GM18519 (cell line): Measurements from ENCODE around the gene DYNC1I1.

Experiments used
- ATAC-seq: cut with Tn5 transposase; IDR thresholded peaks from one replicate; pipeline ENCODE4 v1.9.1; 2021; ENCODE audit warnings: mild to moderate bottlenecking, moderate library complexity; ENCODE audit not compliant: unreplicated experiment, low FRiP score

DYNC1I1 gene

DNA sequence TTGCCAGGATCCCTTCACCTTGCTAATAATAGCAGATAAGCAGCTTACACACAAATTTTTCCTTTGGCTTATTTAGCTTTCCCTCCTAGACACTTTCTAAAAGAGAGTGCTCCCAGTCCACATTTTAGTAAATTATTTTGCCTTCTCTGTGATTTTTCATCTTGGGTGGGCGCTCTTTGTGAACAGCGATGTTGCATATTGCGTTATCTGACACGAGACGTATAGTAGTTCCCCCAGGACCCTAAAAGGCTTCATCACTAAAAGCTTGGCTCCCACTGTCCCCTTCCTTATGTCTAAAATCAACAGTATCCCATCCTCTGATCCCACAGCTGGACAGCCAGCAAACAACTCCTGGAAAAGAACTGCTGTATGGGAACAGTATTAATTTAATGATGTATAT, 232.9 kb downstream of the DYNC1I1 start:
- ATAC-seq = no peak

DNA sequence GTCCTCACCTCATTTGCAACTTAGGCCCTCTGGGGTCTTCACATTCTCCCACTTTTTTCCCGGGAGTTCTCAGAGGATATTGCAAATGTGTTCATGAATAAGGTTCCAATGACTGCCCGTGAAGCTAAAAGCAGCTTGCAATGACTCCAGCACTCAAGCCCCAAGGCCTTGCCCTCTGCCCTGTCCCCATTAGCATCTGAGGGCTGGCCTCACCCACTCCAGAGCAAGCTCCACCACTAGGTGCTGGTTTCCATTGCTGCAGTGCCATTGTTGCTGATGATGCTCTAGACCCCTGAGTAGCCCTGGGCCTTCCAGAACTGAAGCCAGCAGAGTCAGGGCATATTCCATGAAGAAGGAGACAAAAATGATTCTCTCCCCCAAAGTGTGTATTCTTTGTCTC, 236.8 kb downstream of the DYNC1I1 start:
- no peak for ATAC-seq

DNA sequence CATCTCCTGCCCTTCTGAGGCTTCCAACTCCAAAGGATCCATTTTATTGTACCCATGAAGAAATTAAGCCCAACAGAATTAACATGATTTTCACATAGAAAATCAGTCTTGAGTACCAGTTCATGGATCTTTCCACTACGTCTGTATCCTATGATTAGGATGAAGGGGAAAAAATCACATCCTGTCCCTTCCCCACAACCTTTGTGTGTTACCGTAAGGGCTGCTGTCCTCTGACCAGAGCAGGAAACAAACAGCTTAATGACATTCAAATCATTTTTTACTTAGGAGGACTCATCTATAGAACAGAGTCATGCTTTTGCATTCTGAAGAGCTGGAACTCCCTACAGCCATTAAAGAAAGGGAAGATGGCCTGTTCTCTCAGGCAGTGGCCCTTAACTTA, 241.5 kb downstream of the DYNC1I1 start:
- ATAC-seq = no peak

DNA sequence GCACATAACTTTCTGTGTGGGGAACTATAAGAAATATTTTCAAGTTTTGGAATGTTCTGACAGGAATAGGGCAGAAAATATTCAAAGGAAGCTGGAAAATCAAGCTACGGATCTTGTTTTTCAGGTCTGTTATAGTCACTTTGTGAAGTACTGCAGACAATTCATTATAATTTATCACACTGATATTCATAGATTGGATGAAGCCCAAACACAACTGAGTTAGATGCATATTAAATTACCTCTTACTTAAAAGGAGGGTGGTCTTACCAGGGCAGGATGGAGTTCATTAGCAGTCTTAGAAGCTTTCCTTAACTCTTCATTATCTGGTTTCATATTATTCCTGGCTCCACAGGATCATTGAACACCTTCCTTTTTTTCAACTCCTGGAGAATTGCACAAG, 242.3 kb downstream of the DYNC1I1 start:
- no peak for ATAC-seq

DNA sequence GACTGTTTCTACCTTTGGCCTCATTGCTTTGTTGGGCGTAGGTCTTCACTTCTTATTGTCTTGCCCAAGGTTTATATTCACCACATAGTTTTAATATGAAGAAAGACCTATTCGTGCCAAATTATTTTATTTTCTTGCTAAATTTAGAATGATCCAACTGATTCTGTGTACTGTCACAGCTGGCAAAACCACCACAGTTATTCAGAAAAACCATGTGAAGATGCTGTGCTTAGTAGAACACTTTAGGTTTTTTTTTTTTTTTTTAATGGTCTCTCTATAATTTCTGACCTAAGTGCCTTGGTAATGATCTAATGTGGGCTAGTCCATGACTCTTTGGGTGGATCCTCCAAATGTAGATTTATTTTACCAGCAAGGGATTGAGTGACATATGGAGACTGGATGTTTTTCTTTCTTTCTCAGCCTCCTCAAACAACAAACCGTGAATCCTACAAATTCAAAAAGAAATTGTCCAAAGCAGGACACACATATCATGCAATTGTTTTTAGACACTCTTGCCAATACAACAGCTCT, 243.8 kb downstream of the DYNC1I1 start:
- ATAC-seq = no peak

DNA sequence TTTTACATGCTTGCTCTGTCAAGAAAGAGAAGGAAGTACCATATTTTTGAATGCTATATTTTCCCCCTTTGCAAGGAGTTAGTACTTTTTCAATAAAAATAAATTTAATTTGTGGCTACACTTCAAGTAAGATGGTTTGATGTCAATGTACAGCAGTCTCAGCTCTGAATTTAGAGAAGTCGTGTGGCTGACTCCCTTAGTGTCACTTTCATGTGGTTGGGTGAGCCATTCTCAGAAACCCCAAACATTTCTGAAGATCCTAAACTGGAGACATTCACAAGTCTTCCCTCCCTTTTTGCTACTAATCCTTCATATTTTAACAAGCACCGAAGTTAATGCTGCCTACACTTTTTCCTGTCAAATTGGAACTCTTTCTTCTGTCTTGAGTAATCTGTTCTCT, 244.4 kb downstream of the DYNC1I1 start:
- ATAC-seq = no peak

DNA sequence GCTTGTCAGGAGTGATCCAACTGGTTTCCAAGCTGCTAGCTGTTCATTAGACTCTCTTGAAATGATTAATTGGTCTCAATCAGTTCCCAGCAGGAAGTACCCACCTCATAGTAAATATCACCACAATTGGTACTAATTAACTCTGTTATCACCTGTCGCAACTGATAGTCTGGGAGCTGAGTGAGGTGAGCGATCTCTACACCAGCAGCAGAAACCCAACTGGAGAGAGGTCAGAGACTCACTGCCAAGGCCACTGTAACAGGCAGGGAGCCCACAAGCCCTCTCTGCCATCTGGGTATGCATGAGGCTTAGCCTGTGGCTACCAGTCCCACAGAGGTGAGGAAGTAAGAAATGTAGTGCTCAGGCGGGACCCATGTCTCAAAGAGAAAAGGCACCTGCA, 245.5 kb downstream of the DYNC1I1 start:
- ATAC-seq = no peak

DNA sequence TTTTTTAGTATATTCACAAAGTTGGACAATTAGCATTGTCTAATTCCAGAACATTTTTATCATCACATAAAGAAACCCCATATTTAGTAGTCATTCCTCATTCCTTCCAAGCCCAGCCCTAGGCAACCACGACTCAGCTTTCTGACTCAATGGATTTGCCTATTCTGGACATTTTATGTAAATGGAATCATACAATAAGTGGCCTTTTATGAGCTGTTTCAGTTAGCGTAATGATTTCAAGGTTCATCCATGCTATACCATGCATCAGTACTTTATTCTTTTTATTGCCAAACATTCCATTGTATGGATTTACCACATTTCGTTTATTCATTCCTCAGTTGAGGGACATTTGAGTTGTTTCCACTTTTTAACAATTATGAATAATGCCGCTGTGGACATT, 249.2 kb downstream of the DYNC1I1 start:
- ATAC-seq = no peak

DNA sequence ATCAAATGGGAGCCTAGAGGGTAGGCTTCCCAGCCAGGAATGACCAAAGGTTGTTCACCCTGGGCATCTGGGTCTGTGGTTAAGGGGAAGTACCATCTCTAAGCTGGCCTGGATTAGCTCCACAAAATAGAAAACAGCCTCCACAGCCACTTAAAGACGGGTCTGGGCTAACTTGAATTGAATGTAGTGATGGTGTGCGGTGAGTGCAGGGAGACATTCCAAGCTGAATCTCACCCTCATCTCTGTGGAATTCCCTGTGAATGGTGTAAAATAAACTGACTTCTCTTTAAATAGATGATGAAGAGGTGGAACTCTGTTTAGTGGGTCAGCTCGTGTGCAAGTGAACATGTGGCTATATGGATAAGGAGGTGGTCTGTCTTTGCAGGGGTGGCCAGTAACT, 251.0 kb downstream of the DYNC1I1 start:
- no peak for ATAC-seq

DNA sequence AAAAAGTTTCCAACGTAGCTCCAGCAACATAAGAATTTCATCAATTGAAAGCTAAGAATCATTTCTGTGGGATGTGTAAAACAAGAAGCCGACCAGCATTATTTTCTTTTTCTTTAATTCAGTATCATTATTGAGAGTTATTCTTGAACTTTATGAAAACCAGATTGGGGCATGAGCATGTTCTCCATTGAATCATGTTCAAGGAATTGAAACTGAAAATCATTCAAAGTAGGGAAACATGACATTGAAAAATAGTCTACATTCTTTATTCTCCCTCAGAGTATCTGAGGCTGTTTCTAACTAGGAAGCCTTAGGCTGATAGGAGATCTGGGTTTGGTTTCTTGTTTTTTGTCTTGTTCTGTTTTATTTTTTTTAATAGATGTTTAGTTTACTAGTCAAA, 253.7 kb downstream of the DYNC1I1 start:
- ATAC-seq = no peak

DNA sequence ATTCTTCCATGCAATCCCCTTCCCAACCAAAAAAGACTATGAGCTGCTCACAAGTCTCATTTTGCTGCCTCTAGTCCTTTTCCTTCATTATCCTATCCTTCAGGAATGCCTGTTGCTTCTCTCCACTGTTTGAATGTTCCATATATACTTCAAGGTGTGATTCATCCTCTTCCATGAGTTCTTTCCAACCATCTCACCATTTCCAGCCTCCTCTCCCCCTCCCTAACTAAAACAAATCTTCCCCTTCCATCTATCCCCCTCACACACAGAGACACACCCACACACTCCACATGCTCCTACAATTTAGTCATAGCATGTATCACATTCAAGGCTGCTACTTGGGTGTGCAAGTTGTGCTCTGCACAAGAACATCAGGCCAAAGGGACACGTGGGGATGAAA, 254.3 kb downstream of the DYNC1I1 start:
- no peak for ATAC-seq

DNA sequence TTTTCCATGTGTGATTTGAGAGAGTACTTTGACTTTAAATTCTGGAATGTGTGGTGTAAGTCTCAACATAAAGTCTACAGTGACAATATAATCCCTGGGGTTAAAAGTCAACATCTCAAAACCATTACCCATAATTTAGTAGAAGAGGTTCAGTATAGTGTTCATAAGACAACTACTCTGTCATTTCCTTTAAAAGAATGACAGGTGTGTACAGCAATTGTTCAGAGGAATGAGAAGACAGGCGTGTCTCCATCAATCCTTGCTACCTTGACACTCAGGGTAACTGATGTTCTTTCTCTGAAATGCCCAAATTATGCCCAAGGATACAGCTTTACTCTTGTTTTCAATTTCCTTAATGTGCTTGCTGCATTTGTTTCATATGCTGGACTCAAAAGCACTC, 256.4 kb downstream of the DYNC1I1 start:
- ATAC-seq = no peak

DNA sequence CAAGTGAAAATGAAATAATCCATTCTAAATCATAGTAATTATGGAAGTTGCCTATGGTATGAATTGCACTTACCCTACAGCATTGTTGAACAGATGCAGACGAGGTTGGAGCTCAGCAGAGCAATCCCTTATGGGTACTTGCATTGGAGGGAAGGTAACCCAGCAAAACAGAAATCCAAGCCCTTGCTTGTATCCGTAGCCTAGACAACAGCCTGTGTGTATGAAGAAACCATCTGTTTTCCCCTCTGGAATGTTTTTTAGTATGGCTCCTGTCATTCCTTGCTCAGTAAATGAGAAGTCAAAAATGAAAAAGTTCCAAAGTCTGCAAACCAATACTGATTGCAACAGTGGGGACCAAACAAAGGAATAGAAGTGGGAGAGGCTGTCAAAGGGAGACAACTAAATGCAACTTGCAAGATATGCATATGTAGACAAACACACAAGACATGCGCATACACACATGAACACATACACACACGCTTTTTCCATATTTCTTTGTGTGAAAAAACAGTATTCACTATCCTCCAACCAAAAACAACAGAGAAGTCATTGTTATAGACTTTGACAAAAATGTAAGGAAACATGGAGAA, 260.8 kb downstream of the DYNC1I1 start:
- no peak for ATAC-seq

DNA sequence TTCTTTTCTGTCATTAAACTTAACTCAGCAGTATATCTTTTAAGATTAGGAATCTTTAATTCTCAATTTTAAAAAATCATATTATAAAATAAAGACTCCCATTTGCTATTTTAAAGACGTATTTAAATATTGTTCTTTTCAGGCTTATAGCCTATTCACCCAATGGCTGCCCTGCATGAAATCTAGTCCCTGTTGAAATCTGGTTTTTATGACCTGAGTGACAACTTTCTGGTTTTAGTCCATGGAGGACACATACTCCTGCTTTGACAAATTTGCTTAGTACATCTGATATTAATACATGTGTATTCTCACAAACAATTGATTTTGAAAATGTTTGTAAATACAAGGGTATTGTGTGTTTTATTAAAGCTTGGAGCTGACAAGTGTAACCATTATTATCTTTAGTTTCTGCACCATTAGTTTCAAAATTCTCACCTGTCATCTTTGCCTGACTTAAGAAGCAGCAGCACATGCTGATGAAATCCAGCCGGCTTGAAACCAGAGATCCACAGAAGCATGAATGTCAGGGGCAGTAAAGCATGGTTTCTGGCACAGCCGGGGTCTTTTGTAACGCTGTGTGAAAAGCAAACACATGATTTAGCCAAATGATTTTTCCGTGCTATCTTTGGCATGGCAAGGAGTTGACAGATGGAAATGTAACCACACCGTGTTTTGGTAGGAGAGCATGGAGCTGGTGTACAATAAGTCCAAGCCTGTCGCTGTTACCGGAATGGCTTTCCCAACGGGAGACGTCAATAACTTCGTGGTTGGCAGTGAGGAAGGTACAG, 262.8 kb downstream of the DYNC1I1 start:
- ATAC-seq = no peak

DNA sequence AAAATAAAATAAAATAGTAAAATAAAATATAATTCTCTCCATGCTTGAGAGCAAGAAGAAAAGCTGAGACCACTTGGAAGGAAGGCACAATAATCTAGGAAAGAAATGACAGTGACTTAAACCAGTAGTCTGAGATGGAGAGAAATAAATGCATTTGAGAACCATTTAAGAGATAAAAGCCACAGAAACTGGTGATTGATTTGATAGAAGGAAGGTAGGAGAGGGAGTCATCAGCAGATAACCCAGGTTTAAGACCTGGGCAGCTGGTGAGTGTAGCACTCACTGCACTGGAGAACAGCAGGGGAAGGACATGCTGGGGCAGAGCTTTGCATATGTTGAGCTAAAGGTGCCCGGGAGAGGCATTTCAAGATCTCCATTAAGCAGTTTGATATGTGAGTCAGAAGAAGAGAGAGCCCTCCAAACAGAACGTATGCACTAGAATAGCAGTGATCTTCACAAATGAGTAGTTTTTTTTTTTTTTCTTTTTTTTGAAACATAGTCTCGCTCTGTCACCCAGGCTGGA, 268.0 kb downstream of the DYNC1I1 start:
- ATAC-seq = no peak

DNA sequence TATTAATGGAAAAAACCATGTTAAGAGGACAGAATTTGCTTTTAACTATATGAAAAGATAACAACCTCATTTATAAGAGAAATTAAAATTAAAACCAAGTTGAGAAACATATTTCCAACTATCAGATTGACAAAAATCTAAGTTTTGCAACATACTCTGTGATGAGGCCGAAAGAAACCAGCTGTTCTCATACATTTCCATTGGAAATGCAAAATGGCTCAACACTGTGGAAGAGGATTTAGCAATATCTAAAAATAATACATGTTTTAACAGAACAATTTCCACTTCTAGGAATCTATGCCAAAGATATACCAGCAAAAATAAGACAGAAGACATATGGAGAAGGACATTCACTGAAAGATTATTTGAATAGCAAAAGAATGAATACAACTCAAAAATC, 268.8 kb downstream of the DYNC1I1 start:
- ATAC-seq = no peak

DNA sequence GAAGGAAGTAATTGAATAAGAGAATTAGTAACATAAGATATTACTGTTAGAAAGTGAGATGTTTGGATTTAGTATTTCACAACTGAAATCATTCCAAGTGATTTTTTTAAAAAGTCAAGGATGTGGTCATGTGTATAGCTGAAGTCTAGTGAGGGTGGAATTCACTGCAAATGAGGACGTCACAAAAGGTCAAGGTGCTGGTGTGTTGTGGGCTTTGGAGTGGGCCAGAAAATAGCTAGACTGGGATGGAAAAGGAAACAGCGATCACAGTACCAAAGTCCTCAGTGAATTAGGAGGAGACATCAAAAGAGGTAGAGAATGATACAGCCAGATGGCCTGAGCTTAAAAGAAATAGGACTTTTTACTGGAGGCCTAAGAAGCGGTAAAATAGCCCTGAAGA, 272.8 kb downstream of the DYNC1I1 start:
- ATAC-seq = no peak

DNA sequence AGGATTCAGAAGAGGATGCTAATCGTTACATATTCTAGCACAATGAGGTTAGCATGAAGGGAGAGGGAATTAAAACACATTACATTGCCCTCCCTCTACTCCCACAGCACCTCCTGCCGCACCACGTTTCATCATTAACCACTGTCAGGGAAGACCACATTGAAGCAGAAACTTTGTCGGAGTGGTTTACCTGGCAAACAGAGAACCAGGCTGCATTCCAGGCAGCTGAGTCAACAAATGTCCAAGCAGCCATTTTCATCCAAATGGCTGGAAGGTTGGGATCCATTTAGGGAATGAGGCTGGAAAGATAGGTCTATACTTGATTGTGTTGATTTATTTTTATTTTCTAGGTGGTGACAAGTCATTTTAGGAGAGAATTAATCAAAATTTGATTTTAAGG, 273.6 kb downstream of the DYNC1I1 start:
- no peak for ATAC-seq

DNA sequence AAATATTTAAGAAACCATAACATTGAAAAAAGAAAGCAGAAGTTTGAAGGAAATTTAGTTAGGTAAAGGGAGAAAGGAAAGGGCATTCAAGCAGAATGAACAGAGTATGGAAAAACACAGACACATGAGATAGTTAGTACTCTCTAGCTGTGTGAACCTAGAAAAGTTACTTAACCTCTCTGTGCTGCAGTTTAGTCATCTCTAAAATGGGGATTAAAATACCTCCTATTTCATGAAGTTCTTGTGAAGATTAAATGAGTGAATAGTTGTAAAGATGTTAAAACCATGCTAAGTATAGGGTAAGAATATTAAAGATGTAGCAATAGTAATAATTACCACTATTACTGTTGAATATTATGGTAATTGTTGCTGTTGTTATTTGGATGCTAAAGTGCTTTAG, 279.9 kb downstream of the DYNC1I1 start:
- no peak for ATAC-seq

DNA sequence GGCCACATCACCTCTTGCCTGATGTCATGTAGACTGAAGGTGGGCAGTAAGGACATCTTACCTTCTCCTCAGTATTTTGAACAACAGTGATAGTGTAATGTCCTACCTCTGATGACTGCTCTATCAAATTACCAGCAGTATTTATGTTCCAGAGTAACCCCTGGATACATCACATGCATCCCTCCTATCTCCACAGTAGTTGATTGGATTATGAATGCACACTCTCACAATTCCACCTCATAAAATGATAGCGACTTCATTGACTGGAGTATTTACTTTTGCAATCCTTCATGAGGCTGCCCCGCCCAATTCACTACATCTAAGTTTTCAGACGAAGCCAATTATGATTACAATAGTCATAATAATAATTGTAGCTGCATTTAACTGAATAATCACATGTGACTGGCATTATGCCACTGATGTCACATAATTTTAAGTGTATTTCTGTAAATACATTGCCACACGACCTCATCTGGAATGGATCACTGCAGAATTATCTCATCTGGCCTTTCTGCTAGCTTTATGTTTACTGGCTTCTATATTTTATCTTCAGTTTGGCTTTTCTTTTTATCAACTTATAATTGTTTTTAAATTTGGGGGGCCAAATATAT, 280.6 kb downstream of the DYNC1I1 start:
- ATAC-seq = no peak

DNA sequence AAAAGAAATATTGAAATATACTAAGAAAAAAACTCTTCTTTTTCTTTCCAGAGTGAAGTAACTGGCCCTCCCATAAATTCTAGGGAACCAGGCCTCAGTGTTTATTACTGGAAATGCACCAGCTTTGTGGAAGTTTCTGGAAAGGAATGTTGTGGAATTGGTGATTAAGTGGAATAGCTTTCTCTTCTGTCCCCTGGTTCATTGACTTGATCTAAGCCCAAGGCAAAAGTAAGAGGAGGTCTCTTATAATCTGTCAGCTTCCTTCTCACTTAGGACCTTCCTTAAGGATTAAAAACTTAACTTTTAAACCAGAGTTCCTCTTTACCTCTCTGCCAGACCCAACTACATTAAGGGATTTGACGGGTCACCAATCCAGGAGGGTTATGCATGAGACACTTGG, 283.4 kb downstream of the DYNC1I1 start:
- ATAC-seq = no peak

DNA sequence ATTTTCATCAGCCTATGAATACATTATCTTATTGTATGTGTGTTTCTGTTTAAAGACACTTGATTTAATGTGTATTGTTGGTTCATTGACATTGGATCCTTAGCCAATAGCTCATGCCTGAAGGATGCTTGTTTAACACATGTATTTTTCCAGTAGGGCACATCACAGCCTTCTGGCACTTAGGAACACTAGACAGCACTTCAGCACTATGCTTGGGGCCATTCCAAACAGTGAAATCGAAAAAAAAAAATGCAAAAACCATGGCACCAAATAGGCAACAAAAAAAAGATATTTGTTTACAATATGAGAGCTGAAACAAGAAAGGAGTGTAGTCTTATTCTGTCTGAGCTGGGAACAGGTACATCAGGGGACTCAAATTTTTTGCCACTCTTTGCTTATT, 286.7 kb downstream of the DYNC1I1 start:
- ATAC-seq = no peak
